Spinal cord (tissue), 10 donors: Measurements from ENCODE around the gene USP11. TPM values are rescaled to one million over a fixed set of nuclear protein-coding genes. Genes with fewer than 3 reads are reported as not detected.
"Not testable (repeated sequence)": the region's sequence is repeated elsewhere in the genome, so short reads cannot be mapped to it uniquely, and the experiment has no call there.

ENCODE experiments used
- DNase-seq, 6 donors: peaks; one replicate each; pipeline versions ENCODE4 v3.0.0 to v3.0.0-alpha.2; 2013 to 2015; ENCODE audit warnings: low spot score in 6 of 6, low read depth in 4 of 6
- H3K27ac ChIP-seq: one replicate; pipeline ENCODE4 v1.5.1; 2013; ENCODE audit warnings: low read depth, low read length, control low read depth
- H3K27me3 ChIP-seq: one replicate; pipeline ENCODE4 v1.6.1; 2013; ENCODE audit warnings: low read length; ENCODE audit not compliant: control insufficient read depth, insufficient read depth
- H3K36me3 ChIP-seq: one replicate; pipeline ENCODE4 v1.6.1; 2013; ENCODE audit warnings: low read length; ENCODE audit not compliant: control insufficient read depth, insufficient read depth
- H3K4me1 ChIP-seq: one replicate; pipeline ENCODE4 v1.6.1; 2013; ENCODE audit warnings: low read length; ENCODE audit not compliant: control insufficient read depth, insufficient read depth
- H3K4me3 ChIP-seq: one replicate; pipeline ENCODE4 v1.5.1; 2013; ENCODE audit warnings: low read depth, low read length, control low read depth
- H3K9me3 ChIP-seq: one replicate; pipeline ENCODE4 v1.6.1; 2013; ENCODE audit warnings: low read length; ENCODE audit not compliant: control insufficient read depth, insufficient read depth
- WGBS: methylation state at CpG from one replicate; pipeline ENCODE4 v1.1.5; 2013; ENCODE audit warnings: missing lambda C conversion rate; ENCODE audit not compliant: insufficient coverage; 5-methylcytosine and 5-hydroxymethylcytosine counted together
- polyA plus RNA-seq, 2 donors: library from polyadenylated mRNA; unstranded; fragments of 120-200 nt; gene quantifications; one replicate each; pipeline ENCODE4 v1.2.1, GENCODE V29; 2013; ENCODE audit not compliant: insufficient read length in 2 of 2
- total RNA-seq, 2 donors: library from RNA; depleted of rRNA in 1 of 2; stranded (reverse); fragments of 120-200 nt in 1 of 2; fragments of >200 nt in 1 of 2; gene quantifications; one replicate each; pipeline versions ENCODE4 v1.2.3 to v1.2.4, GENCODE V29; 2013 to 2014
- donor health status: healthy.

USP11 gene
- total and polyA plus RNA-seq, 4 donors: 75.4 to 251 (median 201) TPM

GRCh38 chrX:47264483-47265173 is 31.8 kb downstream of the USP11 start:
- H3K27me3 ChIP-seq: peaks cover 11% of the 10 kb centered on the region

GRCh38 chrX:47266643-47267042 is 33.8 kb downstream of the USP11 start:
- H3K27me3 ChIP-seq: peaks cover 11% of the 10 kb centered on the region
- H3K36me3 ChIP-seq: no peaks in the 10 kb centered on the region
- H3K4me1 ChIP-seq: peaks cover 3% of the 10 kb centered on the region
- no peak for DNase-seq
- no peak overlapping the region for H3K4me3 ChIP-seq
- H3K9me3 ChIP-seq: no peaks in the 10 kb centered on the region
- no peak overlapping the region for H3K27ac ChIP-seq
- 57% methylated on average over 7 of the region's 7 CpGs for WGBS

More at GRCh38 chrX:47264483-47265173, 31.8 kb downstream of the USP11 start:
- peak in 1 of 6 donors; percentile 32 for DNase-seq
- no peak overlapping the region for H3K27ac ChIP-seq
- H3K4me3 ChIP-seq: no peak overlapping the region
- 20% methylated on average over 2 of the region's 7 CpGs for WGBS
- H3K36me3 ChIP-seq: no peaks in the 10 kb centered on the region
- peaks cover 3% of the 10 kb centered on the region for H3K4me1 ChIP-seq
- H3K9me3 ChIP-seq: no peaks in the 10 kb centered on the region

- no peaks in the 10 kb centered on the region for H3K36me3 ChIP-seq
- peaks cover 3% of the 10 kb centered on the region for H3K27me3 ChIP-seq
- DNase-seq: no peak
- no CpG with 5 or more reads among the region's 2 CpGs for WGBS
- H3K27ac ChIP-seq: no peak overlapping the region
- no peak overlapping the region for H3K4me3 ChIP-seq
- no peaks in the 10 kb centered on the region for H3K9me3 ChIP-seq
- no peaks in the 10 kb centered on the region for H3K4me1 ChIP-seq
These were observed 39.2 kb downstream of the USP11 start for GRCh38 chrX:47272013-47272408.

- Histone ChIP-seq H3K4me1 (no peaks in the 10 kb centered on the region), H3K27me3 (peaks cover 3% of the 10 kb centered on the region), H3K4me3 (no peak overlapping the region), H3K9me3 (no peaks in the 10 kb centered on the region), H3K36me3 (no peaks in the 10 kb centered on the region), H3K27ac (no peak overlapping the region)
- DNase-seq: no peak
- 71% methylated on average over 7 of the region's 7 CpGs for WGBS
These were observed 40.4 kb downstream of the USP11 start for GRCh38 chrX:47273011-47273730.

GRCh38 chrX:47278691-47279090 is 45.9 kb downstream of the USP11 start:
- Histone ChIP-seq H3K27me3 (peaks cover 7% of the 10 kb centered on the region), H3K4me1 (peaks cover 13% of the 10 kb centered on the region), H3K4me3 (no peak overlapping the region), H3K36me3 (no peaks in the 10 kb centered on the region), H3K9me3 (no peaks in the 10 kb centered on the region), H3K27ac (no peak overlapping the region)
- WGBS: no CpG with 5 or more reads among the region's 2 CpGs
- peak in 1 of 6 donors; percentile 16 for DNase-seq

GRCh38 chrX:47283015-47283771 is 50.4 kb downstream of the USP11 start:
- Histone ChIP-seq H3K27me3 (peaks cover 15% of the 10 kb centered on the region), H3K27ac (peak overlapping the region; percentile 57), H3K36me3 (no peaks in the 10 kb centered on the region), H3K4me1 (peaks cover 13% of the 10 kb centered on the region), H3K4me3 (peak overlapping the region; percentile 12), H3K9me3 (no peaks in the 10 kb centered on the region)
- DNase-seq: peak; percentile 42 to 94 (median 59)
- WGBS: 46% methylated on average over 16 of the region's 18 CpGs

GRCh38 chrX:47284616-47285015 is 51.8 kb downstream of the USP11 start:
- H3K9me3 ChIP-seq, DNase-seq: not testable (repeated sequence)
- peaks cover 12% of the 10 kb centered on the region for H3K27me3 ChIP-seq

GRCh38 chrX:47285836-47286320 is 53.1 kb downstream of the USP11 start:
- Histone ChIP-seq H3K36me3 (no peaks in the 10 kb centered on the region), H3K27me3 (peaks cover 14% of the 10 kb centered on the region), H3K27ac (no peak overlapping the region), H3K4me1 (peaks cover 13% of the 10 kb centered on the region), H3K4me3 (no peak overlapping the region), H3K9me3 (no peaks in the 10 kb centered on the region)
- no peak for DNase-seq
- 54% methylated on average over 6 of the region's 6 CpGs for WGBS

More at GRCh38 chrX:47284616-47285015, 51.8 kb downstream of the USP11 start:
- not testable (repeated sequence) for H3K36me3 ChIP-seq, H3K27ac ChIP-seq, H3K4me3 ChIP-seq
- WGBS: 79% methylated on average over 6 of the region's 10 CpGs
- H3K4me1 ChIP-seq: peaks cover 13% of the 10 kb centered on the region

GRCh38 chrX:47293106-47293505 is 60.3 kb downstream of the USP11 start:
- H3K27ac ChIP-seq: no peak overlapping the region
- WGBS: 59% methylated on average over 5 of the region's 5 CpGs

More at GRCh38 chrX:47293106-47293505, 60.3 kb downstream of the USP11 start:
- H3K4me1 ChIP-seq: no peaks in the 10 kb centered on the region
- peaks cover 7% of the 10 kb centered on the region for H3K27me3 ChIP-seq
- H3K9me3 ChIP-seq: no peaks in the 10 kb centered on the region
- no peak overlapping the region for H3K4me3 ChIP-seq
- no peaks in the 10 kb centered on the region for H3K36me3 ChIP-seq
- DNase-seq: no peak
